GM19099 (cell line): ENCODE results near the gene TRAPPC2L.

Experiments
- POLR2A ChIP-seq: IDR thresholded peaks from 3 replicates; pipeline ENCODE4 v1.6.1; 2011; ENCODE audit warnings: low read depth; ENCODE audit not compliant: insufficient read length; ENCODE audit errors: extremely low read depth

TRAPPC2L gene

DNA sequence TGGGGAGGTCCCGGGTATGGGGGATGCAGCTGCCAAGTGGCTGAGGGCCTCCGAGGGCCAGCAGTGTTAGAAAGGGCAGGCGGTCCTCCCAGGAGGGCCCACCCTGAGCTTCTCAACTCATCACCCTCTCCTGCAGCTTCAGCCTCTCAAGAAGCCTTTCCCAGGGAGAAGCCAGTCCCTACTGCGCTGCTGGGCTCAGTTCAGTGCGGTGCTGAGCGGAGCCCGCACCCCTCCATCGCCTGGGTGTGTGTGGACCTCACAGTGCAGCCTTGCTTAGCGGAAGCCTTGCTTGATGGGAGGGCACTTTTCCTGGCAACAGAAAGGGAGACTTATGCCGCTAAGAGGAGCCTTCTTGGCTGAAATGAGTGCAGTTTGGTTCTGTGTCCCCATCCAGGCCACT is 41.7 kb upstream of the TRAPPC2L start:
- no peak for TF ChIP-seq POLR2A

DNA sequence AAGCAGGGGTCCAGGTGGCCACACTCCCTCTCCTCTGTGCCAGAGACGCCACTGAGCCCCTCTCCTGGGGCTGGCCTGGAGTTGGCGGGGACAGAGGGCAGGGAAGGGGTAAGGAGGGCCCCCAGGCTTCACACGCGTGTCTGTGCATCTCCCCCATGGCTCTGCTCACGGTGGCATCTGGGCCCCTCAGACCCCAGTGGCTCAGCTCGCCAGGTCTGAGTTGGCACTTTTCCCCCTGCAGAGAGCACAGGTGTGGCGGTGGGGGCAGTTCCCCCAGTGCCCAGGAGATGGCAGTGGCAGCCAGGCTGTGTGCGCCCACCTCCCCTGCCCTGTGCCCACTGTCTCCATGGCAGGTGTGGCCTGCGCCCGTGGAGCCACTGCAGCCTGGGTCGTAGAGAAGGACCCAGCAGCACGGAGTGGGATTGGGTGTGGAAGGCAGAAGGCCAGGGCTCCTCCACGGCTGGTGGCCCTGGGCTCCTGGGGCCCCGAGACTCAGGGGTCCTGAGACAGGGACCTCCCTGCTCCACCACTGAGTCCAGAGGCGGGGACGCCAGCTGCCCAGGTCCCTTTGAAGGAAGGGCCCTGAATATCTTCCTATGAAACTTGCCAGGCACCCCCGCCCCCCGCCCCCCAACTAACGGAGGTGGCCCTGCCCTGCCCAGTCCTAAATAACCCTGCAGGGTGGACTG is 40.9 kb upstream of the TRAPPC2L start:
- no peak for TF ChIP-seq POLR2A

DNA sequence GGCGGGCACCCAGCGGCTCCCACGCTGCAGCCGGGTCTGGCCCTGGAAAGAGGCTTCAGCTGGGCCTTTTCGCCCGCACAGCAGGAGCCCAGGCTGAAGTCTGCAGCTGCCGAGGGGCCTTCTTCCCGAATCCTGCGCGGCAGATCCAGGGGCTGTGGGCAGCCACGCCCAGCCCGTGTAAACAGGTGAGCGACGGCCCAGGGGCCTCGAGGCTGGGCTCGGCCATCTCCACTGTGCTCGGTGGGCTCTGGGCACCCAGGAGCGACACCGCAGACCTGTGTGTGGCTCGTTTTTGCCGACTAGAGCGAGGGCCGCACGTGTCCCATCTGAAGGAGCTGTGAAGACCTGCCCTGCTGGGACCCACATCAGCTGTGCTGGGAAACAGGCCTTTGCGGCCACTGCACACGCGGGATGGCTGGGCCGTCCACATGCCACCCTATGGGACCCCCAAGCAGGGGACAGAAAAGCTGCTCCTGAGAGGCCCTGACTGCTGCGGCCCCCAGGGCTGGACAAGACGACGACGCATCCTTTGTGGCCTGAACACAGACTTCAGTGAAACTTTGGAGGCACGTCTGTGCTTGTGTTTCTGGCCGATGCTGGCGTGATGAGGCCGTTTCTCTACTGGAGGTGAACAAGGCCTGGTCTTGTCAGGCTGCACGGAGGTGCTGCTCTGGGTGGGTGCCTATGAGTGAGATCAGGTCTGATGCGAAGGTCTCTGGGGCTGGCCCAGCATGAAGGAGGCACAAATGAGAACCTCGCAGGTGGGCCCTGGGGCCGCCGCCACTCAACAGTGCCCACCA is 40.0 kb upstream of the TRAPPC2L start:
- no peak for TF ChIP-seq POLR2A

DNA sequence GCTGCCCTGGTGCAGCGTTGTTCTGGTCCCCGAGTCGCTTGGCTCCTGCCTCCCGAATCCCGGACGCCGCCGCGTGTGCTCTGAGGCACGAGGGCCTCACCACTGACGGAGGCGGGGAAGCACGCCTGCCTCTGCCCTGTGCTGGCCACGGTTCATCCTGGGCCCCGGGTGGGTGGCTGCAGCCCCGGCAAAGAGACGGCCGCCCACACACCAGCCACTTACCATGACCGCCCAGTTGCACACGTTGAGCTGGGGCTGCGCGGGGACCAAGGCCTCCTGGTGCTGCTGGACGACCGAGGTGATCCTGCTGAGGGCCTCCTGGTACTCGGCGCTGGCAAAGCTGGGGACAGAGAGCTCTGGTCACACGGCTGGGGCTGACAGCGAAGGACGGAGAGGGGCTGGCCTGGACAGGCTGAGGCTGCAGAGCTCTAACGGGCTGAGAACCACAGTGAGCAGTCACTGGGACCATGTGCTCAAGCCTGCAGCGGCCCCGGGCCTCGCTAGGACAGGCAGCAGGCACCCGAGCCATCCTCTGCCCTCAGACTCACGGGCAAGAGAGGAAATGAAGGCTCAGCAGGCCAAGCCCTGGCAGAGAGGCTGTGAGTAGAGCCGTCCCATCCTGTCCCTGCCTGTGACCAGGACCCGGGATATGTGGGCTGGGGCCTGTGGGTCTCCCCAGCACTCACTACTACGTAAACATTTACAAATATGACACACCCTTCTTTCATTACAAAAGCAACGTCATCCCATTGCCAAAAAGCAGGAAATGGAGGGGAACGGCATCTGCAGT is 38.9 kb upstream of the TRAPPC2L start:
- TF ChIP-seq POLR2A: no peak

DNA sequence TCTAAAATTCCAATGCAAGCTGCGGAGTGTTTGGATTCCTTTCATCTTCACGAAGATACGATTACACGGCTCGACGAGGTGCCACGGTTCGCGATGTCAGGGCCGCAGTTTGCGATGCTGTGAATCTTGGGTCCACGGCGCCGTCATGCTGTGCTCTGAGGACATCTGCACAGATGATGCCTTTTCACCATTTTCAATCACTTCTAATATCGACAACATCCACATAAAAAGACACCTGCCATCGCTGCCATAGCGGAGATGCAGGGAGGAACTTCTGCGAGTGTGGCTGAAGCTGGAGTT is 38.4 kb upstream of the TRAPPC2L start:
- no peak for TF ChIP-seq POLR2A

DNA sequence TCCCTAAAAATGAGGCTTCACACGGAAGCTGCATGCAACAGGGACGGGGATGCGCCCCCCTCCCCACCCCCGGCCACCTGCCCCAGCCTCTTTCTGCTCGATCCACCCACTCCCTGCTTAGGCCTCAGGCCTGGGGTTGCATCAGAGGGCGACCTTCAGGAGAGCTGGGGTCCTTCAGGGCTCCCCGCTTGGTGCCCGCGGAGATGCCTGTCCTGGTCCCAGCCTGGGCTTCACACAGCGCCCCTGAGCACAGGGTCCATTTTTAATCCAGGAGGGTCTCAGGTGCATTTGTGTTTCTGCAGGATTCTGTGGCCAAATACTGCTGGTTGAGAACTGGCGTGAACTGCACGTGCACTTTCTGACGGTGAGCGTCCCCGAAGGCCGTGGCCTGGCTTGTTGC is 37.8 kb upstream of the TRAPPC2L start:
- no peak for TF ChIP-seq POLR2A

DNA sequence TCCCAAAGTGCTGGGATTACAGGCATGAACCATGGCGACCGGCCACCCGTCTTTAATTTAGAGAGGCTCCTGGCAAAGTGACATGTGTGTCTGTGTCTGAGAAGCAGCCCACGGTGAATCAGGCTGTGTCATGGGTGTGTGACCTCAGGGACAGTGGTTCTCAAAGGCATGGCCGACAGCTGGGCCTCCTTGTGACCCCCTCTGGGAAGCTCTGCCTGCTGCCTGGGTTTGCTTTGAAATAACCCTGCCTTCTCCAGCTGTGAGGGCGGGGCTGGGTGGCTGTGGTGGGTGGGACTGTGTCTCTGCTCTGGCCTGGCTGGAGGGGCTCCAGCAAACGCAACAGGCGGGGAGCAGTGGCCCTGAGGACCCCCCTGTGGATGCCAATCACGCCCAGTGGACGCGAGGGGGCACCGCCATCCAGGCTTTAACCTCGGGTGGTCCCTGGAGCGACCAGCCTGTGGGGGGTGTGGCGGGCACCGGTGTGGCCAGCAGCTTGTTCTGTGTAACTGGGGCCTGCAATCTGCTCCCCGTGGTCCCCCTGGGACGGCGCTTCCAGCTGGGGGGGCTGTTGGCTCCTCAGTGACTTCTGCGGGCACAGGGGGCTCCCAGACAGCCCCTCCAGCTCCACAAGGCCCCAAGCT is 36.4 kb upstream of the TRAPPC2L start:
- TF ChIP-seq POLR2A: no peak

DNA sequence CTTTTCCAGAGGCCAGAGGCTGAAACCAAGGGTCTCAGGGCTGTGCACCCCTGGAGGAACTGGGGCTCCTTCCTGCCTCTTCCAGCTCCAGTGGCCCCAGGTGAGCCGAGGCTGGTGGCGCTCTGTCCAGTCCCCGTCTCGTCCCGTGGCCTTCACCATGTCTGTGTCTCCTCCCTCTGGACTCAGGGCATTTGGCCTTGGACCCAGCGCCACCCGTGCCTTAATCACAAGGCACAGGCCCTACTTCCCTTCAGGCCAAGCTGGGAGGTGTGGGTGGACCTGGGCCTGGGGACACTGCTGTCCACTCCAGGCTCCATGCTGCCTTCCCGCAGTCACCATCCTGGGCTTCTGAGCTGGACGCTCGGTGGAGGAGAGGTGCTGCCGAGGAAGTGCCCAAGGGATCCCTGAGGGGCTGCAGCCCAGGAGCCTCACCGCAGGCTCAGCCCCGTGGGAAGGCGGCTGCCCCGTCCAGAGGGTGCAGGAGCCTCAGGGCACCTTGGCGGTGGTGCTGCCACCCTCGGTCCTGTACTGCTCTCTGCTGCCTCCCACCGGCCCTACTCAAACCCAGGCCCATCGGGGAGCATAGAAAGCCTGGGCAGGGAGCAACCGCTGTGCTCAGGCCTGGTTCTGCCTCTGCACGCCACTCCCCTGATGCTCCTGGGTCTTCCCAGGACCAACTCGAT is 35.6 kb upstream of the TRAPPC2L start:
- no peak for TF ChIP-seq POLR2A

DNA sequence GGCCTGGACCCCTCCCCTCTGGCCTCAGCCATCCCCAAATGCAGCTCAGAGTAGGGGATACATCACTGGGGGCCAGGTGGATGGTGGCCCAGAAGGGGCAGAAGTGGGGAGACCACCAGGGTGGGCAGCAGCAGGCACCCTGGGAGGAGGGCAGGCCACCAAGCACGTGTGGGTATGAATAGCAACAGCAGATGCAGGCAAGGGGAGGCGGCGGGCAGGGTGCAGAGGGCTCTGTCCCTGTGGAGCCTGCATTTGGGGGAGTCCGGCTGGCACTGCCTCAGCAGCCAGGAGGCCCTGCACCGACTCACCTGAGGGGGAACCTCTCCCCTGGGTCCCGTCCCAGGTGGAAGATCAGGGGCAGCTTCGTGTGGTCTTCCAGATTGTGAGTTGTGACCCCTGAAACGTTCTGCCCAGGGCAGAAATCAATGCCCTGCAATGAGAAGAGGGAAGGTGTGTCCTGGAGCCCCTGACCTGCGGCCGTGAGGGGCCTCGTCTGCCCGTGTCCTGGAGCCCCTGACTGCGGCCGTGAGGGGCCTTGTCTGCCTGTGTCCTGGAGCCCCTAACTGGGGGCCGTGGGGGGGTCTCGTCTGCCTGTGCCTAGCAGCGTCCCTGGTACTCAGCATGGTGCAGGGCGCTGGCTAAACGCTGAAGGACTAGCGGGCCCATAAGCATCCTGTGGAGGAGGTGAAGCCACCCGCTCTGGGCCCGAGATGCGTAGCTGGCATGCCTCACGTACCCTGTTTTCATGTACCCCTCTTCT is 34.5 kb upstream of the TRAPPC2L start:
- no peak for TF ChIP-seq POLR2A

DNA sequence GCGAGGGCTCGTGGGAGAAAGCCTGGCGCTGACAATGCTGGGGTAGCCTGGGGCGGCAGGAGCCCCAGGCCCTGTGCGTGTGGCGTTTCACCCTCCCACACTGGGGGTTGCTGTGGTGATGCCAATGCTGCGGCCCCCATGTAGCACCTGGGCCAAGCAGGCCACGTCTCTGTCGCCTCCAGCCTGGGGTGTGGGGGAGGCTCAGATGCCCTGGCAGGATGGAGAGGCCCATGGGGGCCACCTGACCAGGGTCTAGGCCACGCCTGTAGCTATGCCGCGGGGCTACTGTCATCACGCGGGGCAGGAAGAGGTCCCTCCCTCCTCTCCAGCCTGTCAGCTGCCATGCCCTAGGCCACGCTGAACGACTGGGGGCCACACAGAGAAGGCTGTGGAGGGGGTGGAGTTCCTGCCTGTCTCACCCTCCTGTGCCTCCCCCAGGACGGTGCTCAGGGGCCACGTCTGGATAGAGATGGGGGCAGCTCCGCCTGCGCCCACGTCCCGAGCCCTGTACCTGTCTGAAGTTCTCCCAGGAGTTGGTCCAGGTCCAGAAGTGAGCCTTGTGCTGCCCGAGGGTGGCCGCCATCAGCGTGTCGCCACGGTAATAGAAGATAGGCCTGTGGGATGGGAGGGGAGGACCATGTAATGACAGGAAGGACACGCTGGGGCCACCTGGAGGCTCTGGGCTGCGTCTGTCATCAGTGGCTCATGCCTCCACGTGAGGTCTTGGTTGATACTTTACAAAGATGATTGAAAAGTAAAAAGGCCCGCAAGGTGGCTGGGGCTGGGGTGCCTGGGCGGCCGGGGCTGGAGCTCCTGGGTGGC is 32.5 kb upstream of the TRAPPC2L start:
- no peak for TF ChIP-seq POLR2A

DNA sequence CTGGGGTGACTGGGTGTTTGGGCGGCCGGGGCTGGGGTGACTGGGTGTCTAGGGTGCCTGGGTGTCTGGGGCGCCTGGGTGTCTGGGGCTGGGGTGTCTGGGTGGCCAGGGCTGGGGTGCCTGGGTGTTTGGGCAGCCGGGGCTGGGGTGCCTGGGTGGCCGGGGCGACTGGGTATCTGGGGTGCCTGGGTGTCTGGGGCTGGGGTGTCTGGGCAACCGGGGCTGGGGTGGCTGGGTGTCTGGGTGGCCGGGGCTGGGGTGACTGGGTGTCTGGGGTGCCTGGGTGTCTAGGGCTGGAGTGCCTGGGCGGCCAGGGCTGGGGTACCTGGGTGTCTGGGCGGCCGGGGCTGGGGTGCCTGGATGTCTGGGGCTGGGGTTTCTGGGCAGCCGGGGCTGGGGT is 31.8 kb upstream of the TRAPPC2L start:
- no peak for TF ChIP-seq POLR2A

DNA sequence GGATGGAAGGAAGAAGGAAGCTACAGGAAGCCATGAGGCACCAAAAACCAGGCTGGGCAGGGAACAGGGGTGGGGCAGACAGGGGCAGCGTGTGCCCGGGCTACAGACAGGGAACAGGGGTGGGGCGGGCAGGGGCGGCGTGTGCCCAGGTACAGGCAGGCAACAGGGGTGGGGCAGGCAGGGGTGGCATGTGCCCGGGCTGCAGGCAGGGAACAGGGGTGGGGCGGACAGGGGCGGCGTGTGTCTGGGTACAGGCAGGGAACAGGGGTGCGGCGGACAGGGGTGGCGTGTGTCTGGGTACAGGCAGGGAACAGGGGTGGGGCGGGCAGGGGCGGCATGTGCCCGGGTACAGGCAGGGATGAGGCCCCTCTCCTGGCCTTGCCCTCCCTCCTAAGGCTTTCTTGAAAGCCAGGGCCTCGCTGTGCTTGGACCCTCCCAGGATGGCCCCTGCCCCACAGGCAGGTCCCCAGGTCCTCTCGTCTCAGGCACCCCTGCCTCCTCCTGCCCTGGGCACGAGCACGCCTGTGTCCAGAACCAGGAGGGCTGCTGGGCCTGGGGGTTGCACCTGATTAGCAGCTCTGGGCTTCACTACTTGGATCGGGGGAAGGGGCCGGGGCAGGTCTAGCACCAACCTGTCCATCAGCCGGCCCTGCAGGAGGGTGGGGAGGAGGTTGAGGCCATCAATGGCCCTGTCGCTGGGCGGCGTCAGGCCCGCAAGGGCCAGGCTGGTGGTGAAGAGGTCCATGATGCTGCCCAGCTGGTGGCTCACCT is 30.7 kb upstream of the TRAPPC2L start:
- TF ChIP-seq POLR2A: no peak

DNA sequence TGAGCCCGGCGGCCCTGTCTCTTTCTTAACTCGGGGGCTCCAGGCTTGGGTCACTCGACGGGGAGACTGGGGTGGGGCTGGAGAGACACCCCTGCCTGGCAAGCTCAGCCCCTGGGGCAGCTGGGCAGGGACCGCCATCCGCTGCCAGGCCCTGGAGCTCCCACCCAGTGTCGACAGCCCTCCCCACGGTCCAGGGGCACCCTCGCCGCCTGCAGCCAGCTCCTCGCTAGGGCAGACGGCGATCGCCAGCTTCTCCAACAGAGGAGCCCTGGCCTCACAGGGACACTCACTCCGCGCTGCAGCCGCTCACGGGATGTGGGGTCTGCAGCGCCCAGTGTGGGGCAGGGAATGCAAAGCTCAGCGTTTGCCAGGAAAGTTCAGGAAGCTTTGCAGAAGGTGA is 29.2 kb upstream of the TRAPPC2L start:
- TF ChIP-seq POLR2A: no peak

DNA sequence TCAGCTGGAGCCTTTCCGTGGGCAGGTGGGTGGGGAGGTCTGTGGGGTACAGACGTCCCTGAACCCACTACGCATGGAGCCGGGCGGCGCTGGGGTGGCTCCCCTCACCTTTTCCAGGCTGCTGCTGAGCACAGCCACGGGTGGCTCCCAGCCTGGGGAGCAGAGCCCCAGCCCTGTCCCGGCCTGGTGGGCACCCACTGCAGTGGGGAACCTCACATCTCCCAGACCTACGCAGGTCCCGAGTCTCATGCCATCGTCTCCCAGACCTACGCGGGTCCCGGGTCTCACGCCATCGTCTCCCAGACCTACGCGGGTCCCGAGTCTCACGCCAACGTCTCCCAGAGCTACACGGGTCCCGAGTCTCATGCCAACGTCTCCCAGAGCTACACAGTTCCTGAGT is 28.2 kb upstream of the TRAPPC2L start:
- no peak for TF ChIP-seq POLR2A
